MM.1S (cell line): ENCODE results near the gene CR1L.

Experiments
- CTCF ChIP-seq: fragments of 300-600 bp; sonication (generic); IDR thresholded peaks from 2 replicates; pipeline ENCODE4 v1.5.1; 2016; ENCODE audit warnings: antibody characterized with exemption, low read length, mixed read lengths
- EZH2 ChIP-seq: fragments of 300-600 bp; sonication (generic); optimal IDR thresholded peaks from 2 replicates; pipeline ENCODE3; 2017; ENCODE audit warnings: low read depth, mild to moderate bottlenecking, antibody characterized with exemption, low read length, mixed read lengths
- EZH2phosphoT487 ChIP-seq: fragments of 300-600 bp; sonication (generic); IDR thresholded peaks from 2 replicates; pipeline ENCODE4 v1.6.1; 2018; ENCODE audit warnings: antibody characterized with exemption, low read length

DNA sequence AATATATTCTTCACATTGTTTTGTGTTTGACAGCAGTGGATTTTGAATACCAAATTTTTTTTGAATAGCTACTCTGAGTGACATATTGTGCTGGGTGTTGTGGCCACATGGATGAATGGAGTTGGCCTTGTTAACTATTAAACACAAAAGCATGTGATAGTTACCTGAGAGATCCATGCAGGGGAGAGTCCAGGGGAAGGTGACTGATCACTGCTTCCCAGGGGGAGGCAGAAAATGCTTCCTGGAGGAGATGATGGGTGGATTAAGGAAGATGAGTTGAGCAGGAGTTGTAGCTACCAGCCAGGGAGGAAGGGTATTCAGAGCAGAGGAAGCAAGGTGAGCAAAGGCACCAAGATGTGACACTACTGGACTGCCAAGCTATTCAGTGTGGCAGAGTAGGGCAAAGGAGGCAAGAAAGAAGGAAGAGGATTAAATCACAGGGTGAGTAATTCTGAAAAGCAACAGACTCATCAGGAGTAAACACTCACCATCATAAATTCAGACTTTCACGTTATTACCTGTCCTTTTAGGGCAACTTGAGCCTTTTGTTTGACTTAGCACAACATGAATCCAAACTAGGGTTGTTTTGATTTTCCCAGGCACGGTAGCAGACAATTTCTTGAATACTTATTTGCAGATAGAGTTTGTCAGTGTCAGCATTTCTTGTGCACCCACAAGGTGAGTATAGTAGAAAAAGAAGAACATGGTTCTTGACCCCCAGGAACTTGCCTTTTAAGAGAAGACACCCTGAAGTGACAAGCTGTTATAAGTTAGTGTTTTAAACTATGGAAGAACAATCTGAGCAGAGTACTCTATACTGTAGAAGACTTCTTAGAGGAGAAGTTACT lies 111.1 kb downstream of the CR1L start:
- TF ChIP-seq CTCF, result no peak
- TF ChIP-seq EZH2phosphoT487, result no peak
- TF ChIP-seq EZH2, result no peak
